IMR-90 (cell line): Measurements from ENCODE around the gene NXF1. TPM values are rescaled to one million over a fixed set of nuclear protein-coding genes. Genes with fewer than 3 reads are reported as not detected.
"Not testable (repeated sequence)": the region's sequence is repeated elsewhere in the genome, so short reads cannot be mapped to it uniquely, and the experiment has no call there.

Source experiments
- ATAC-seq: fragments of 200-7000 bp; cut with Tn5 transposase; 2 replicates; pipeline ENCODE4 v1.9.1; 2020; ENCODE audit warnings: low read depth, mild to moderate bottlenecking, moderate library complexity
- BruUV-seq: library from RNA; stranded (reverse); fragments of 400-500 nt; replicated peaks from 2 replicates; lab custom pipeline; 2021; lab: Mats Ljungman, UMichigan
- CTCF ChIA-PET: fragments of 300-600 bp; formaldehyde crosslinking; extraction: SDS; loops from one replicate; lab custom pipeline; 2021; ENCODE audit warnings: antibody characterized with exemption; lab: Yijun Ruan, JAX
- POLR2A ChIA-PET: fragments of 300-600 bp; sonication (Branson Sonifier 250); formaldehyde crosslinking; loops from one replicate; lab custom pipeline; 2022; ENCODE audit warnings: antibody characterized with exemption; ENCODE audit not compliant: unreplicated experiment; lab: Charles Lee
- DNase-seq: peaks from one replicate; pipeline ENCODE4 v3.0.0; 2013
- H2AFZ ChIP-seq: replicated peaks from 2 replicates; pipeline ENCODE3; 2013; ENCODE audit warnings: low read length, mild to moderate bottlenecking; ENCODE audit not compliant: poor library complexity
- H2AK5ac ChIP-seq: 2 replicates; pipeline ENCODE4 v1.6.1; 2013; ENCODE audit warnings: low read depth, low read length, inconsistent platforms
- H2AK9ac ChIP-seq: replicated peaks from 2 replicates; pipeline ENCODE3; 2013; ENCODE audit warnings: mild to moderate bottlenecking, low read depth, low read length, moderate library complexity; ENCODE audit not compliant: poor library complexity
- H2BK120ac ChIP-seq: 2 replicates; pipeline ENCODE4 v1.6.1; 2013; ENCODE audit warnings: low read depth, low read length, inconsistent platforms
- H2BK15ac ChIP-seq: 3 replicates; pipeline ENCODE4 v1.6.1; 2013; ENCODE audit warnings: low read depth, low read length, inconsistent platforms
- H2BK20ac ChIP-seq: 2 replicates; pipeline ENCODE4 v1.6.1; 2013; ENCODE audit warnings: low read depth, mild to moderate bottlenecking, inconsistent platforms, low read length, moderate library complexity
- H2BK5ac ChIP-seq: 2 replicates; pipeline ENCODE4 v1.6.1; 2013; ENCODE audit warnings: mild to moderate bottlenecking, low read depth, low read length, inconsistent platforms; ENCODE audit not compliant: poor library complexity, severe bottlenecking
- H3K14ac ChIP-seq: replicated peaks from 2 replicates; pipeline ENCODE4 v1.6.1; 2013; ENCODE audit warnings: low read depth, low read length, inconsistent platforms
- H3K18ac ChIP-seq: 2 replicates; pipeline ENCODE4 v1.6.1; 2013; ENCODE audit warnings: low read depth, low read length, control low read depth
- H3K23ac ChIP-seq: 2 replicates; pipeline ENCODE4 v1.6.1; 2013; ENCODE audit warnings: low read depth, low read length, inconsistent platforms
- H3K27ac ChIP-seq: 2 replicates; pipeline ENCODE4 v1.5.1; 2013; ENCODE audit warnings: mild to moderate bottlenecking, control low read depth, low read length; ENCODE audit not compliant: insufficient read depth
- H3K27me3 ChIP-seq: 2 replicates; pipeline ENCODE4 v1.6.1; 2013; ENCODE audit warnings: low read length; ENCODE audit not compliant: control insufficient read depth, insufficient read depth
- H3K36me3 ChIP-seq: 2 replicates; pipeline ENCODE4 v1.6.1; 2013; ENCODE audit warnings: low read length, mixed read lengths; ENCODE audit not compliant: control insufficient read depth, insufficient read depth
- H3K4ac ChIP-seq: 2 replicates; pipeline ENCODE4 v1.6.1; 2013; ENCODE audit warnings: low read depth, low read length, inconsistent platforms
- H3K4me1 ChIP-seq: 2 replicates; pipeline ENCODE4 v1.6.1; 2013; ENCODE audit warnings: low read length, mixed read lengths; ENCODE audit not compliant: control insufficient read depth, insufficient read depth
- H3K4me2 ChIP-seq: 2 replicates; pipeline ENCODE4 v1.6.1; 2013; ENCODE audit warnings: low read depth, mild to moderate bottlenecking, control low read depth, low read length, moderate library complexity
- H3K4me3 ChIP-seq: 2 replicates; pipeline ENCODE4 v1.5.1; 2013; ENCODE audit warnings: low read depth, mild to moderate bottlenecking, control low read depth, low read length, moderate library complexity; ENCODE audit not compliant: insufficient read depth
- H3K56ac ChIP-seq: 2 replicates; pipeline ENCODE4 v1.6.1; 2013; ENCODE audit warnings: low read length, inconsistent platforms; ENCODE audit not compliant: insufficient read depth; ENCODE audit errors: extremely low read depth
- H3K79me1 ChIP-seq, 2 experiments: 2 replicates each; pipeline ENCODE4 v1.6.1; 2013; ENCODE audit warnings: low read length in 2 of 2, inconsistent platforms in 1 of 2, low read depth in 1 of 2
- H3K9ac ChIP-seq: 2 replicates; pipeline ENCODE4 v1.6.1; 2013; ENCODE audit warnings: low read depth, low read length, control low read depth
- H3K9me1 ChIP-seq: 2 replicates; pipeline ENCODE4 v1.6.1; 2013; ENCODE audit warnings: low read length, inconsistent platforms; ENCODE audit not compliant: insufficient read depth
- H3K9me3 ChIP-seq: 2 replicates; pipeline ENCODE4 v1.6.1; 2013; ENCODE audit warnings: low read length; ENCODE audit not compliant: control insufficient read depth, insufficient read depth
- H4K20me1 ChIP-seq: 2 replicates; pipeline ENCODE4 v1.6.1; 2013; ENCODE audit warnings: low read length, inconsistent platforms; ENCODE audit not compliant: insufficient read depth
- H4K5ac ChIP-seq: 2 replicates; pipeline ENCODE4 v1.6.1; 2013; ENCODE audit warnings: mild to moderate bottlenecking, low read depth, low read length, control low read depth
- H4K8ac ChIP-seq, 2 experiments: 2 replicates each; pipeline ENCODE4 v1.6.1; 2013; ENCODE audit warnings: low read depth in 2 of 2, low read length in 2 of 2, control low read depth in 1 of 2, inconsistent platforms in 1 of 2
- H4K91ac ChIP-seq: 2 replicates; pipeline ENCODE4 v1.6.1; 2013; ENCODE audit warnings: low read depth, low read length, inconsistent platforms; ENCODE audit not compliant: insufficient read depth
- WGBS, 2 experiments: methylation state at CpG; one replicate each; pipeline versions ENCODE4 v1.1.5 to v1.1.7; 2013; ENCODE audit warnings: missing lambda C conversion rate in 2 of 2; ENCODE audit not compliant: insufficient read length in 1 of 2; ENCODE audit errors: extremely low coverage in 2 of 2; 5-methylcytosine and 5-hydroxymethylcytosine counted together
- dilution Hi-C: fragments of 300-500 bp; cut with HindIII; formaldehyde crosslinking; loops from one replicate; pipeline ENCODE4 v1.14.3; 2018; ENCODE audit warnings: low sequenced_read_pairs; ENCODE audit not compliant: unreplicated experiment
- in situ Hi-C: fragments of 300-500 bp; cut with MboI; formaldehyde crosslinking; loops from 3 replicates; pipeline ENCODE4 v1.14.3; 2019; ENCODE audit warnings: low sequenced_read_pairs, inconsistent platforms, mixed read lengths
- intact Hi-C: fragments of 100-400 bp; cut with micrococcal nuclease; formaldehyde crosslinking; loops from 2 replicates; pipeline ENCODE4 v1.10.0; 2022
- polyA plus RNA-seq, 3 experiments: library from polyadenylated mRNA; depleted of rRNA; stranded (reverse); fragments of >200 nt; gene quantifications; 2 replicates each; pipeline ENCODE4 v1.2.3, GENCODE V29; 2012; ENCODE audit warnings: low replicate concordance in 1 of 3
- total RNA-seq: library from RNA; depleted of rRNA; stranded (reverse); fragments of >200 nt; gene quantifications from 2 replicates; pipeline ENCODE4 v1.2.3, GENCODE V29; 2012

NXF1 gene
- total and polyA plus RNA-seq, 2 of the 4 experiments (the other 2 are of a cell fraction), result 26.3 to 97.4 TPM

- H3K79me1 ChIP-seq, result peaks cover 20 to 41% of the 10 kb centered on the region in 2 experiments
- H2BK15ac ChIP-seq, H3K9me1 ChIP-seq, H2BK20ac ChIP-seq, H4K20me1 ChIP-seq, H3K9me3 ChIP-seq, DNase-seq, H3K9ac ChIP-seq, H3K27me3 ChIP-seq, H2BK5ac ChIP-seq, H3K4me3 ChIP-seq, H3K27ac ChIP-seq, H3K23ac ChIP-seq, H3K56ac ChIP-seq, H4K91ac ChIP-seq, ATAC-seq, H4K5ac ChIP-seq, H3K18ac ChIP-seq, H3K4me1 ChIP-seq, dilution Hi-C loops, H2AK9ac ChIP-seq, in situ Hi-C loops, H3K4me2 ChIP-seq, H4K8ac ChIP-seq, intact Hi-C loops, BruUV-seq, H3K14ac ChIP-seq, POLR2A ChIA-PET, H2AFZ ChIP-seq, CTCF ChIA-PET, H3K4ac ChIP-seq, H2BK120ac ChIP-seq, H2AK5ac ChIP-seq: not testable (repeated sequence)
- WGBS, 2 experiments, result 98% methylated on average over 4 of the region's 5 CpGs; no CpG with 5 or more reads in 1 of the 2 experiments
- peaks cover 13% of the 10 kb centered on the region for H3K36me3 ChIP-seq
Measured at GRCh38 chr11:62749931-62750330, 55.3 kb downstream of the NXF1 start.
